Gastroesophageal sphincter (tissue), 4 donors: Measurements from ENCODE around the gene RCC2. TPM values are rescaled to one million over a fixed set of nuclear protein-coding genes. Genes with fewer than 3 reads are reported as not detected.
"Not testable (repeated sequence)": the region's sequence is repeated elsewhere in the genome, so short reads cannot be mapped to it uniquely, and the experiment has no call there.

Experiments used
- ATAC-seq: fragments of 150-250 bp; one replicate; pipeline ENCODE4 v1.9.1; 2016; ENCODE audit warnings: mild to moderate bottlenecking, moderate library complexity
- H3K27ac ChIP-seq, 4 donors: fragments of 200-600 bp; sonication (generic) in 3 of 4; 1 replicate in 3 of 4; 2 replicates in 1 of 4; pipeline ENCODE4 v1.5.1; 2016 to 2019
- H3K27me3 ChIP-seq: fragments of 200-600 bp; sonication (generic); one replicate; pipeline ENCODE4 v1.5.1; 2019
- H3K36me3 ChIP-seq, 2 donors: fragments of 200-600 bp; sonication (generic); one replicate each; pipeline ENCODE4 v1.5.1; 2019; ENCODE audit warnings: control low read depth in 1 of 2
- H3K4me1 ChIP-seq, 3 donors: fragments of 200-600 bp; sonication (generic); 1 replicate in 2 of 3; 2 replicates in 1 of 3; pipeline ENCODE4 v1.5.1; 2016 to 2019; ENCODE audit warnings: control low read depth in 2 of 3
- H3K4me3 ChIP-seq, 2 donors: fragments of 200-600 bp; sonication (generic); one replicate each; pipeline ENCODE4 v1.5.1; 2019; ENCODE audit warnings: mild to moderate bottlenecking in 1 of 2, moderate library complexity in 1 of 2
- H3K9me3 ChIP-seq, 3 donors: fragments of 200-600 bp; sonication (generic); one replicate each; pipeline ENCODE4 v1.5.1; 2017 to 2019; ENCODE audit warnings: control low read depth in 2 of 3
- CTCF ChIP-seq, 4 experiments: fragments of 200-600 bp in 2 of 4; fragments of 450-650 bp in 2 of 4; sonication (generic) in 1 of 4; IDR thresholded peaks; one replicate each; pipeline ENCODE4 v1.5.1; 2017 to 2019; ENCODE audit warnings: antibody characterized with exemption in 4 of 4, mild to moderate bottlenecking in 2 of 4, moderate library complexity in 2 of 4
- EP300 ChIP-seq: sonication (generic); formaldehyde crosslinking; IDR thresholded peaks from one replicate; pipeline ENCODE4 v1.6.1; 2017; ENCODE audit warnings: antibody characterized with exemption, mild to moderate bottlenecking
- POLR2A ChIP-seq, 2 donors: fragments of 450-650 bp; IDR thresholded peaks; one replicate each; pipeline ENCODE4 v1.6.1; 2017; ENCODE audit warnings: antibody characterized with exemption in 2 of 2, mild to moderate bottlenecking in 2 of 2, moderate library complexity in 1 of 2
- POLR2AphosphoS5 ChIP-seq: sonication (generic); formaldehyde crosslinking; IDR thresholded peaks from one replicate; pipeline ENCODE4 v1.6.1; 2017; ENCODE audit warnings: antibody characterized with exemption
- WGBS, 2 donors: methylation state at CpG; one replicate each; pipeline ENCODE4 v1.1.5; 2018; ENCODE audit warnings: low coverage in 1 of 2; 5-methylcytosine and 5-hydroxymethylcytosine counted together
- total RNA-seq, 4 donors: library from RNA; depleted of rRNA; stranded (reverse); fragments of >200 nt; gene quantifications; one replicate each; pipeline ENCODE4 v1.1.0, GENCODE V29; 2016

RCC2 gene
- total RNA-seq, 4 donors from 2014 or later: 9.5 to 21.3 (median 18.5) TPM

- H3K27me3 ChIP-seq: peaks cover 18% of the 10 kb centered on the region
- H3K9me3 ChIP-seq: no peaks in the 10 kb centered on the region
- H3K27ac ChIP-seq: no peak overlapping the region
- no peaks in the 10 kb centered on the region for H3K36me3 ChIP-seq
- 60 to 100% methylated on average over 1 of the region's 1 CpG for WGBS, 2 donors
- TF ChIP-seq CTCF (IDR thresholded peaks at IDR 0.05): no peak
- no peak for TF ChIP-seq POLR2A (IDR thresholded peaks at IDR 0.05)
- TF ChIP-seq EP300: no peak
- TF ChIP-seq POLR2AphosphoS5: no peak
- no peak for ATAC-seq
- H3K4me3 ChIP-seq: no peak overlapping the region
- H3K4me1 ChIP-seq: no peaks in the 10 kb centered on the region
Measured at GRCh38 chr1:17458794-17459193, 19.3 kb upstream of the RCC2 start.

GRCh38 chr1:17452686-17453085, 13.2 kb upstream of the RCC2 start:
- ATAC-seq: no peak
- H3K9me3 ChIP-seq: no peaks in the 10 kb centered on the region
- H3K36me3 ChIP-seq: no peaks in the 10 kb centered on the region
- no peak overlapping the region for H3K4me3 ChIP-seq
- WGBS, 2 donors: 60 to 73% methylated on average over 1 to 4 of the region's 4 CpGs
- no peaks in the 10 kb centered on the region for H3K4me1 ChIP-seq
- peaks cover 10% of the 10 kb centered on the region for H3K27me3 ChIP-seq
- TF ChIP-seq CTCF (IDR thresholded peaks at IDR 0.05): no peak
- H3K27ac ChIP-seq: no peak overlapping the region

GRCh38 chr1:17452203-17452602, 12.7 kb upstream of the RCC2 start:
- not testable (repeated sequence) for H3K27ac ChIP-seq, H3K27me3 ChIP-seq, ATAC-seq, H3K4me1 ChIP-seq, H3K9me3 ChIP-seq, H3K36me3 ChIP-seq, H3K4me3 ChIP-seq
- WGBS, 2 donors: 42% methylated on average over 5 of the region's 10 CpGs; no CpG with 5 or more reads in 1 of the 2 donors

- no peak for ATAC-seq
- 42 to 48% methylated on average over 5 to 6 of the region's 7 CpGs for WGBS, 2 donors
- Histone ChIP-seq H3K27me3 (peaks cover 10% of the 10 kb centered on the region), H3K9me3 (no peaks in the 10 kb centered on the region), H3K4me1 (no peaks in the 10 kb centered on the region), H3K27ac (no peak overlapping the region), H3K4me3 (no peak overlapping the region), H3K36me3 (no peaks in the 10 kb centered on the region)
- TF ChIP-seq CTCF (IDR thresholded peaks at IDR 0.05) (no peak), POLR2A (IDR thresholded peaks at IDR 0.05) (no peak), EP300 (no peak), POLR2AphosphoS5 (no peak)
Measured at GRCh38 chr1:17451731-17452130, 12.3 kb upstream of the RCC2 start.

- H3K4me3 ChIP-seq: no peak overlapping the region
- H3K36me3 ChIP-seq: no peaks in the 10 kb centered on the region
- 86 to 87% methylated on average over 7 to 12 of the region's 12 CpGs for WGBS, 2 donors
- ATAC-seq: no peak
- H3K27me3 ChIP-seq: peaks cover 10% of the 10 kb centered on the region
- H3K4me1 ChIP-seq: no peaks in the 10 kb centered on the region
- no peaks in the 10 kb centered on the region for H3K9me3 ChIP-seq
- TF ChIP-seq POLR2A (IDR thresholded peaks at IDR 0.05) (no peak), CTCF (IDR thresholded peaks at IDR 0.05) (no peak), POLR2AphosphoS5 (no peak), EP300 (no peak)
- H3K27ac ChIP-seq: no peak overlapping the region
Measured at GRCh38 chr1:17447501-17447992, 8.1 kb upstream of the RCC2 start.
